Pons (tissue), 1 donor: ENCODE results near the gene ACP1.
A peak's percentile ranks its signal among the peaks of the same experiment; 100 is the strongest.

Source experiments
- DNase-seq: peaks from one replicate; pipeline ENCODE4 v3.0.0-alpha.2; 2016; ENCODE audit warnings: low spot score

The ACP1 gene

GRCh38 chr2:264493-265468, at the start of gene ACP1:
ACP1 (plus strand) TSS chr2:264947; CDS start chr2:264965, 18 bp downstream.
- DNase-seq, result peak; percentile 91

- no peak for DNase-seq
These were observed 48.7 kb upstream of the ACP1 start for GRCh38 chr2:216068-216467.

GRCh38 chr2:223451-223850, 41.3 kb upstream of the ACP1 start:
- DNase-seq, result no peak

GRCh38 chr2:223971-224760, 40.6 kb upstream of the ACP1 start:
- DNase-seq, result peak; percentile 67

- no peak for DNase-seq
These were observed 36.6 kb upstream of the ACP1 start for GRCh38 chr2:228115-228514.

DNA sequence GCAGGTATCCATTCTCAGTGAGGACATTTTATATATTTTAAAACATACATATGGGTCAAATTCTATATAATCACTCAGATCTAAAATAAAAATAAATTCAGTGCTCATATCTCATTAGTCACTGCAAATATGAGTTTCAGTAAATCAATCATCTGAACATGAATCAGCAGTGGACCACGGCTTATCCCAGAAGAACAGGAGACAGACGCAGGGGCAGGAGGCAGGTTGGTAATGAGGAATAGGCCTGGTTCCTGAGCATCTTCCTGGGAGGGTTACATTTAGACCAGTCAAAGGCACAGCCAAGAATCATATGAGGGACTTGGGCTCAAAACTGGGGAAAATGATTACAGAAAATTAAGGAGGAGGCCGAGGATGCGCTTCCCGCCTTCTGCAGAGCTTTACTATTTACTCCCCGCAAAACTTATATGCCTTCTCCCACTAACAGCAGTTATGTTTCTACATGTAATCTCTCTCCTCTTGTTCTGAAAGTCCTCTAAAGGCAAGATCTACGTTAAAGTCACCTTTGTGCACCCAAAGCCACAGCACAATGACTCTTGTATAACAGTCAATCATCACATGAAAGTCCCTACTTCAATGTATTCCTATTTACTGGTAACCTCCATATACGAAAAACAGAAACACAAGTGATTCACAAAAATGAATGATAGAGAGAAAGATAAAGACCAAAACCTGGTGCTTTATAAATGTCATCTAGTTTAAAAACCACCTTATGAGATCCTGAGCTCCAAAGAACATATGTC, 36.0 kb upstream of the ACP1 start:
- no peak for DNase-seq

GRCh38 chr2:231521-232185, 33.1 kb upstream of the ACP1 start:
- DNase-seq, result peak; percentile 96

GRCh38 chr2:233030-233429, 31.7 kb upstream of the ACP1 start:
- no peak for DNase-seq

GRCh38 chr2:234421-234820, 30.3 kb upstream of the ACP1 start:
- DNase-seq, result no peak

GRCh38 chr2:236993-237539, 27.7 kb upstream of the ACP1 start:
- peak; percentile 78 for DNase-seq

GRCh38 chr2:237878-238277, 26.9 kb upstream of the ACP1 start:
- peak; percentile 63 for DNase-seq

DNA sequence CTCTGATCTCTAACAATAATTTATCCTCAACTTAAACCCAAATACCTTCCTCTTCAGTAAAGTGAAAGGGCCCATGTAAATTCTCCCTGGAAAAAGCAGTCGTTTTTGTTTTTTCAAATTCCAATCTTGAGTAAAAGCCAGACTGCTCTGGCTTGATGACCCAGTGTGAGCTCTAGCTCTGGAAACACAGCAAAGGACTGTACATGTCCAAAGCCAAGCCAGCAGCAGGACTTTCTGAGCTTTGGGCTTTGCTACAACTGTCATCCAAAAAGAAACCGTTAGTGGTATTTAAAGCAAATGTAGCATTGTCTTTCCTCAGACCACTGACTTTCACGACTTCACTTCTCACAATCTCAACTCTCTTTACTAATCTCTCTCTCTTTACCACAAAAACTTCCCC, 26.3 kb upstream of the ACP1 start:
- peak; percentile 74 for DNase-seq

DNA sequence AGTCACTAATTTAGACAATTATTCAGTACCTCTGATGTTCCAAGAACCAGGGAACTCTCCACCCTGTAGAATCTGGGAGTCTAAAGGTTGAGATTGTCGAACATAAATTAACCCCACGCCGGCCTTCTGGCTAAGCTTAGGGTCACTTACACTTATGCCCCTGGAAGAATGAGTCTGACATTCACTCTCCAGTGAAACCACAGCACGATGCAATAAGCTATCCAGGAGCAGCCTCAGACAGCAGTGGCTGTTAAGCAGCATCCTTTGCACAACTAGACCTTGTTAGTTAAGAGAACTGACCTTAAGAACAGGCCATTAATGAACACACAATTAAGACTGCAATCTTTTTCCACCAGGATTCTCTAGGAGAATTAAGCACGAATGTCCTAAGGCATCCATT, 25.9 kb upstream of the ACP1 start:
- DNase-seq, result peak; percentile 42

GRCh38 chr2:244547-244946, 20.2 kb upstream of the ACP1 start:
- DNase-seq, result no peak

GRCh38 chr2:246489-247144, 18.1 kb upstream of the ACP1 start:
- DNase-seq, result peak; percentile 74

- no peak for DNase-seq
These were observed 16.0 kb upstream of the ACP1 start for GRCh38 chr2:248724-249123.

GRCh38 chr2:249538-250042, 15.2 kb upstream of the ACP1 start:
- DNase-seq, result no peak

GRCh38 chr2:252001-252602, 12.6 kb upstream of the ACP1 start:
- DNase-seq, result no peak

GRCh38 chr2:253202-253638, 11.5 kb upstream of the ACP1 start:
- DNase-seq, result no peak

DNA sequence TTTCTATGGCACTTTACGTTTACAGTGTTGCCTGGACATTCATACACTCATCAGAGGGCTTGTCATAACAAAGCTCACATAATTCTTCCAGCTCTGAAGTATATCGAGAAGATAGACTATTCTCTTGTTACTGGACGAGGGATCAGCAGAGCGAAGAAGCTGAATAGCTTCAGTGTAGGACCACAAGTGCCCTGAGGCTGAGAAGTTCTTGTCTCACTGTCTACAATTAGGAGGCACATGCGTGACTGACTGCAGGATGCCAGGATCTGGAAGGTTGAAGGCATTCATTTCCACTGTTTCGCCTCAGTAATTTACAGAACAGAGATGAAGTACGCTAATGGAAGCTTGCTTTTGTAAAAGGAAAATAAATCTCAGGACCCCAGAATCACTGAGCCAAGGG, 10.5 kb upstream of the ACP1 start:
- no peak for DNase-seq
